Activated naive CD8-positive, alpha-beta T cell treated with anti-CD3 and anti-CD28 coated beads for 36 hours (primary cell): ENCODE measurements around the gene SCFD2. TPM values are rescaled to one million over a fixed set of nuclear protein-coding genes. Genes with fewer than 3 reads are reported as not detected.

Experiments
- DNase-seq: peaks from one replicate; pipeline ENCODE4 v3.0.0; 2021
- H3K27ac Mint-ChIP-seq: one replicate; pipeline ENCODE4 v1.8.0; 2022; ENCODE audit warnings: mild to moderate bottlenecking, moderate library complexity, mixed read lengths
- H3K27me3 Mint-ChIP-seq: one replicate; pipeline ENCODE4 v1.8.0; 2022; ENCODE audit warnings: mild to moderate bottlenecking, mixed read lengths
- H3K36me3 Mint-ChIP-seq: one replicate; pipeline ENCODE4 v1.8.0; 2021; ENCODE audit warnings: mild to moderate bottlenecking, mixed read lengths
- H3K4me1 Mint-ChIP-seq: one replicate; pipeline ENCODE4 v1.8.0; 2021; ENCODE audit warnings: mixed read lengths
- H3K4me3 Mint-ChIP-seq: one replicate; pipeline ENCODE4 v1.8.0; 2022; ENCODE audit warnings: mild to moderate bottlenecking, moderate library complexity, mixed read lengths
- H3K9me3 Mint-ChIP-seq: one replicate; pipeline ENCODE4 v1.8.0; 2022; ENCODE audit warnings: mixed read lengths
- total RNA-seq, 2 experiments: library from RNA; stranded (reverse); gene quantifications; one replicate each; pipeline ENCODE4 v1.2.3, GENCODE V29; 2021

SCFD2 gene
- total RNA-seq, 2 experiments from 2014 or later = 21.9 to 23.7 TPM

GRCh38 chr4:53118676-53119075, 247.2 kb downstream of the SCFD2 start:
- Mint-ChIP-seq H3K36me3 (peaks cover 34% of the 10 kb centered on the region), H3K27me3 (no peaks in the 10 kb centered on the region), H3K4me1 (peaks cover 27% of the 10 kb centered on the region), H3K9me3 (peaks cover 7% of the 10 kb centered on the region), H3K4me3 (no peak overlapping the region), H3K27ac (no peak overlapping the region)
- no peak for DNase-seq

GRCh38 chr4:53116954-53117353, 248.9 kb downstream of the SCFD2 start:
- no peak overlapping the region for H3K27ac Mint-ChIP-seq
- H3K9me3 Mint-ChIP-seq = peaks cover 12% of the 10 kb centered on the region
- H3K4me1 Mint-ChIP-seq = peaks cover 30% of the 10 kb centered on the region
- no peak for DNase-seq
- no peak overlapping the region for H3K4me3 Mint-ChIP-seq
- H3K36me3 Mint-ChIP-seq = peaks cover 43% of the 10 kb centered on the region
- no peaks in the 10 kb centered on the region for H3K27me3 Mint-ChIP-seq

DNA sequence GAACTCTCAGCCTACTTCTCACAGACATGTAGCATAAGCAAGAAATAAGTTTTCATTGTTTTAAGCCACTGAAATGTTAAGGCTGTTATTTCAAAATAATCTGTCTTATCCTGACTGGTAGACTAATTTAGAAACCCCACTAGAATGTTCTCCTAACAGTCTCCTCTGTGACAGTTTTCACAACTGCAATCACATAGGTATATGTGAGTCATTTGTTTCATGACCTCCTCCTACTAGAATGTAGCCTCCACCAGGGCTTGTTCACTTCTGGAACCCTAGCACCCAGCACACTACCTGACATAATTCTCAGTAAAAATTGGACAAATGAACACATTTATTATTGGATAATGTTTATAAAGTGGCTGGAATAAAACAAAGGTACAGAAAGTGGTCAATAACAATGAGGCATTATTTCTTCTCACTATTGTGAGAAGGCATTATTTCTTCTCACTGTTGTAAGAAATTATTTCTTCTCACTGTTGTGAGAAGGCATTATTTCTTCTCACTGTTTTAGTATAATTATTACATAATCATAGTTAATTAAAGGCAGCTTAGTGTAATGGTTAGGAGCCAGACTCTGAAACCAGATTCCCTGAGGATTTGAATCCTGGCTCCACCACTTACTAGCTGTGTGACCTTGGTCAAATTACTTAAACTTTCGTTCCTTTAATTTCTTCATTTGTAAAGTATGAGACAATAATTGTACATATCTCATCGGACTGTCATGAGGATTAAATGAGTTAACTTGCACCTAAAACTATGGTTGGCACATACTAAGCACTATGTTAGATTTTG, 252.2 kb downstream of the SCFD2 start:
- Mint-ChIP-seq H3K4me1 (peaks cover 30% of the 10 kb centered on the region), H3K9me3 (peaks cover 36% of the 10 kb centered on the region), H3K27ac (peak overlapping the region; percentile 76), H3K36me3 (peaks cover 72% of the 10 kb centered on the region), H3K27me3 (no peaks in the 10 kb centered on the region), H3K4me3 (no peak overlapping the region)
- no peak for DNase-seq

- H3K4me1 Mint-ChIP-seq = peaks cover 14% of the 10 kb centered on the region
- no peaks in the 10 kb centered on the region for H3K27me3 Mint-ChIP-seq
- no peak overlapping the region for H3K4me3 Mint-ChIP-seq
- DNase-seq = no peak
- H3K27ac Mint-ChIP-seq = no peak overlapping the region
- peaks cover 36% of the 10 kb centered on the region for H3K9me3 Mint-ChIP-seq
- H3K36me3 Mint-ChIP-seq = peaks cover 58% of the 10 kb centered on the region
Observed at GRCh38 chr4:53105313-53105712, 260.5 kb downstream of the SCFD2 start.

DNA sequence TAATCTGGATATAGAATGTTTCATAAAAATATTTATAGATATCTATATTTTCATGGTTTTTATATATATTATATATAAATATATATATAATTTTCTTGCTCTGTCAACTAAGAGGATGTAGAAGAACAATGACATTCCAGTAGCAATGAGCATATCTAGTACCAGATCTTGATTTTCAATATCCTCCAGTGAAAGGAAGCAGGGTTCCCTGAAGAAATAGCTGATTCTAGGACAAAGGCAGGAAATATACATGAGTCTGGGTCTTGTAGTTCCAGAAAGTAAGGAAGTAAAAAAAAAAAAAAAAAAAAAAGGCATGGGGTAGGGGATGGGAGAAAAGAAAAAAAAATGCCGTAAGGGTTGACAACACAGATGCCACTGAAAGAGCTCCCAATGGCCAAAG, 262.4 kb downstream of the SCFD2 start:
- peaks cover 12% of the 10 kb centered on the region for H3K4me1 Mint-ChIP-seq
- DNase-seq = no peak
- peaks cover 54% of the 10 kb centered on the region for H3K36me3 Mint-ChIP-seq
- no peaks in the 10 kb centered on the region for H3K27me3 Mint-ChIP-seq
- peaks cover 29% of the 10 kb centered on the region for H3K9me3 Mint-ChIP-seq
- H3K4me3 Mint-ChIP-seq = no peak overlapping the region
- no peak overlapping the region for H3K27ac Mint-ChIP-seq

GRCh38 chr4:53101191-53101581, 264.7 kb downstream of the SCFD2 start:
- H3K27me3 Mint-ChIP-seq = no peaks in the 10 kb centered on the region
- H3K9me3 Mint-ChIP-seq = peaks cover 19% of the 10 kb centered on the region
- H3K27ac Mint-ChIP-seq = no peak overlapping the region
- H3K36me3 Mint-ChIP-seq = peaks cover 48% of the 10 kb centered on the region
- no peak overlapping the region for H3K4me3 Mint-ChIP-seq
- DNase-seq = no peak
- H3K4me1 Mint-ChIP-seq = peaks cover 12% of the 10 kb centered on the region

- Mint-ChIP-seq H3K4me1 (peaks cover 12% of the 10 kb centered on the region), H3K36me3 (peaks cover 48% of the 10 kb centered on the region), H3K4me3 (no peak overlapping the region), H3K27me3 (no peaks in the 10 kb centered on the region), H3K9me3 (peaks cover 19% of the 10 kb centered on the region), H3K27ac (no peak overlapping the region)
- no peak for DNase-seq
Observed at GRCh38 chr4:53100501-53101190, 265.2 kb downstream of the SCFD2 start.

GRCh38 chr4:53098681-53099121, 267.2 kb downstream of the SCFD2 start:
- no peak for DNase-seq
- Mint-ChIP-seq H3K27ac (no peak overlapping the region), H3K36me3 (peaks cover 52% of the 10 kb centered on the region), H3K4me3 (no peak overlapping the region), H3K27me3 (no peaks in the 10 kb centered on the region), H3K4me1 (peaks cover 12% of the 10 kb centered on the region), H3K9me3 (peaks cover 26% of the 10 kb centered on the region)

- no peaks in the 10 kb centered on the region for H3K27me3 Mint-ChIP-seq
- peaks cover 22% of the 10 kb centered on the region for H3K9me3 Mint-ChIP-seq
- H3K36me3 Mint-ChIP-seq = peaks cover 39% of the 10 kb centered on the region
- no peaks in the 10 kb centered on the region for H3K4me1 Mint-ChIP-seq
- H3K27ac Mint-ChIP-seq = no peak overlapping the region
- DNase-seq = no peak
- no peak overlapping the region for H3K4me3 Mint-ChIP-seq
Observed at GRCh38 chr4:53094040-53094439, 271.8 kb downstream of the SCFD2 start.

DNA sequence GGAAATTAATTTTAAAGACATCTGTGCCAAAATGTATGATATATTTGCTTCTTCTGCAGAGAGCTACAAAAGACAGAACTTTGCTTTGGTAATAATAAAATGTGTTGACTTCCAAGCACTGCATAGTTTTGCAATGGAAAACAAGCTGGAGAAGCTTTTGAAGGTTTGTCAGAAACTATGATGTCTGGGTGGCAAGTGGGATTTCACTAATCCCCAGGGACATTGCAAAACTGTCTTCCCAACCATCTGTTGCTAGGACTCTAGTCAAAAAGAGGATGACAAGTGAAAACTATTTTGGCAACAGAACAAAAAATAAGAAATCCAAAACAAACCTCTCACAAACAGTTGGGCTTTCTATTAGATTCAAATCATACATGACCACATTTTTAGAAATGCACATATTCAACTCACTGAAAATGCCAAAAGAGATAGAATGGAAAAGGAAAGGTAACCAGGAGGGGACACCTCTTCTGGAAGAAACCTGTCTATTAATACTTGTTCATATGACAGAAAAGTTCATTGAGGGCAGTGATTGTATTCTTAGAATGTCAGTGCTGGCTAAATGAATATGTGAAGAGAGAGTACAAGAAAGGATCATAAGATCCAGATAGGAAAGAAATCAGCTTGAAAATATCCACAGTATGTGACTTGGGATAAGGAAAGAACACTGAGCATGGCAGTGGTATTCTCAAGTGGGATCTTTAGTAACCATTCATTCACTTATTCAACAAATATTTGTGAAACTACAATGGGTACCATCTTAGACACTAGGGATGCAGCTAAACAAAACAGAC, 275.7 kb downstream of the SCFD2 start:
- Mint-ChIP-seq H3K4me3 (no peak overlapping the region), H3K27me3 (no peaks in the 10 kb centered on the region), H3K9me3 (peaks cover 25% of the 10 kb centered on the region), H3K36me3 (peaks cover 47% of the 10 kb centered on the region), H3K4me1 (no peaks in the 10 kb centered on the region), H3K27ac (no peak overlapping the region)
- no peak for DNase-seq

DNA sequence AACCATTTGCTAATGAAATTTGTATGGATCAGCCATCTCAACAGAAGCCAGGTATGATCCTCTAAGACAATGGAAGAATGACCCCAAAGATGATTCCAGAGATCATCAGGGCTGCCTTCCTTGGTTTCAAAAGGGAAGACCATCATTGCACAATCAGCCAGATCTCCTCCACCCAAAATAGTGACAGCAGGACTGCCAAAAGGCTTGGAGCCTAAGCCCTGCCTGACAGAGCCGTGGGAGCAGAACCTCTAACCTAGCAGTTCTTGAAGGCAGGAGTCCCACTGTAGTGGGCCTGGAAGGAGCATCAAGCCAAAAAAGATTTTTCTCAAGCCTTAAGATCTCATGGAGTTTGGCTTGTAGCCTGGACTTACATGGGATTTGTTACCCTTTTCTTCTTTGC, 277.7 kb downstream of the SCFD2 start:
- DNase-seq = no peak
- H3K9me3 Mint-ChIP-seq = peaks cover 26% of the 10 kb centered on the region
- H3K4me1 Mint-ChIP-seq = no peaks in the 10 kb centered on the region
- H3K27ac Mint-ChIP-seq = no peak overlapping the region
- H3K4me3 Mint-ChIP-seq = no peak overlapping the region
- no peaks in the 10 kb centered on the region for H3K27me3 Mint-ChIP-seq
- H3K36me3 Mint-ChIP-seq = peaks cover 49% of the 10 kb centered on the region

DNA sequence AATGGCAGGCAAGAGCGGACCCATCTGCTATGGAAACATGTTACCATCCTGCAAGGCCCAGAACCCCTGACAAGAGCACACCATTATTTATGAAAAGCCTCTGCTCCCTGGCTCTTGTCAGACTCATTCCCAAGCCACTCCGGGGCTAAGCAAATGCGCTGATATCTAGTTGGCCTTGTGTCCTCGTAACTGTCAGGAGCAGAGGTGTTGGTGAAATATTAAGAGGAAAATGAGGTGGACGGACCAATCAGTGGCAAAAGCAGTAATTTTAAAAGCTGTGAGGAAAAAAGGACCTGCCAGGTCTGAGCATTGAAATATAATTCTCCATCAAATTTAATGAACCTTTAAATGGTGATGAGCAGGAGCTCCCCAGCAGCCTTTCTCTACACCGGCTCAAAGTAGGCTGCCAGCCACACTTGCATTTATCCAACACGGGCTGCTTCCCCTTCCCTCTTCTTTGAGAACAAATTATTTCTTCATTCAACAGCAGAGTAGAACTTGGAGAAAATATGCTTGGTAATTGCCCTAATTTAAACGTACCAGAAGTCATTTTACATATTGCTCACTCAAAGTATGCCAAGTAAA, 289.4 kb downstream of the SCFD2 start:
- Mint-ChIP-seq H3K9me3 (no peaks in the 10 kb centered on the region), H3K4me1 (peaks cover 9% of the 10 kb centered on the region), H3K36me3 (peaks cover 12% of the 10 kb centered on the region), H3K4me3 (no peak overlapping the region), H3K27ac (no peak overlapping the region), H3K27me3 (no peaks in the 10 kb centered on the region)
- no peak for DNase-seq

GRCh38 chr4:53075162-53075785, 290.6 kb downstream of the SCFD2 start:
- DNase-seq = no peak
- peak overlapping the region; percentile 20 for H3K27ac Mint-ChIP-seq
- H3K4me3 Mint-ChIP-seq = no peak overlapping the region
- H3K36me3 Mint-ChIP-seq = peaks cover 16% of the 10 kb centered on the region
- H3K27me3 Mint-ChIP-seq = no peaks in the 10 kb centered on the region
- H3K4me1 Mint-ChIP-seq = peaks cover 9% of the 10 kb centered on the region
- H3K9me3 Mint-ChIP-seq = peaks cover 3% of the 10 kb centered on the region

- no peak for DNase-seq
- Mint-ChIP-seq H3K27ac (no peak overlapping the region), H3K9me3 (peaks cover 14% of the 10 kb centered on the region), H3K27me3 (no peaks in the 10 kb centered on the region), H3K4me3 (no peak overlapping the region), H3K36me3 (peaks cover 28% of the 10 kb centered on the region), H3K4me1 (peaks cover 1% of the 10 kb centered on the region)
Observed at GRCh38 chr4:53068755-53069330, 297.0 kb downstream of the SCFD2 start.
